ENCODE measurements around the gene DAAM1.

DNA sequence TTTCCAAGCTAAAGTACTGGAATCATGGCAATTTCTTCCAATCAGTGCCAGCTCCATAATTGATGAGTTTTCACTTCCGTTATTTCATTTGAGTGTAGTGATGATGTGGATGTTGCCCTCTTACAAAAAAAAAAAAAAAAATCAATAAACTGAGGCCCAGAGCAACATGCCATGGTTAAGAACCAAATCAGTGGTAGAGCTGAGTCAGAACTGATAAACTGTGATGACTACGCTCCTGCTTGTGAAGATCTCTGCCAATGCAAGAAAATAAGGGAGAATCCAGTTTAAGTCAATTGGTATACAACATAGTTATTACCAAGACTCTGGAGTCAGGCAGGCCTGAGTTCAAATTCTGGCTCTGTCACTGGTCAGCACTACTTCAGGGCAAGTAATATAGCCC lies 174.0 kb downstream of the DAAM1 start:
- TF ChIP-seq, protein P1, sequence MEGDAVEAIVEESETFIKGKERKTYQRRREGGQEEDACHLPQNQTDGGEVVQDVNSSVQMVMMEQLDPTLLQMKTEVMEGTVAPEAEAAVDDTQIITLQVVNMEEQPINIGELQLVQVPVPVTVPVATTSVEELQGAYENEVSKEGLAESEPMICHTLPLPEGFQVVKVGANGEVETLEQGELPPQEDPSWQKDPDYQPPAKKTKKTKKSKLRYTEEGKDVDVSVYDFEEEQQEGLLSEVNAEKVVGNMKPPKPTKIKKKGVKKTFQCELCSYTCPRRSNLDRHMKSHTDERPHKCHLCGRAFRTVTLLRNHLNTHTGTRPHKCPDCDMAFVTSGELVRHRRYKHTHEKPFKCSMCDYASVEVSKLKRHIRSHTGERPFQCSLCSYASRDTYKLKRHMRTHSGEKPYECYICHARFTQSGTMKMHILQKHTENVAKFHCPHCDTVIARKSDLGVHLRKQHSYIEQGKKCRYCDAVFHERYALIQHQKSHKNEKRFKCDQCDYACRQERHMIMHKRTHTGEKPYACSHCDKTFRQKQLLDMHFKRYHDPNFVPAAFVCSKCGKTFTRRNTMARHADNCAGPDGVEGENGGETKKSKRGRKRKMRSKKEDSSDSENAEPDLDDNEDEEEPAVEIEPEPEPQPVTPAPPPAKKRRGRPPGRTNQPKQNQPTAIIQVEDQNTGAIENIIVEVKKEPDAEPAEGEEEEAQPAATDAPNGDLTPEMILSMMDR (IDR thresholded peaks at IDR 0.05 in 8 of 11, conservative IDR thresholded peaks at IDR 0.05 in 3 of 11), result no peak
- no peak for TF ChIP-seq POLR2AphosphoS5 (IDR thresholded peaks at IDR 0.05)
- no peak for TF ChIP-seq POLR2A (IDR thresholded peaks at IDR 0.05)

Data from spleen (tissue), 7 donors.